ENCODE data around the gene MPST.

The MPST gene

GRCh38 chr22:37030560-37031281 is 11.2 kb downstream of the MPST start:
- H3K36me3 ChIP-seq (ENCODE audit: insufficient read depth, low read length), result no peaks in the 10 kb centered on the region
- no peak for DNase-seq (ENCODE audit: low read depth, low spot score)
- H3K27ac ChIP-seq, result no peak overlapping the region
- no peaks in the 10 kb centered on the region for H3K9me3 ChIP-seq (ENCODE audit: low read depth, low read length)
- TF ChIP-seq EZH2 (IDR thresholded peaks at IDR 0.05) (no peak), FOXP2 (optimal IDR thresholded peaks at IDR 0.05; ENCODE audit: control extremely low read depth, extremely low read length, insufficient read depth) (no peak), POLR2AphosphoS5 (IDR thresholded peaks at IDR 0.05; ENCODE audit: borderline replicate concordance, low read depth, low read length) (no peak)
- H3K4me3 ChIP-seq, result no peak overlapping the region
- H3K9ac ChIP-seq (ENCODE audit: insufficient read length), result no peak overlapping the region

- DNase-seq (ENCODE audit: low read depth, low spot score), result no peak
- TF ChIP-seq EZH2 (IDR thresholded peaks at IDR 0.05), result no peak
- TF ChIP-seq FOXP2 (optimal IDR thresholded peaks at IDR 0.05; ENCODE audit: control extremely low read depth, extremely low read length, insufficient read depth), result no peak
- no peak for TF ChIP-seq POLR2AphosphoS5 (IDR thresholded peaks at IDR 0.05; ENCODE audit: borderline replicate concordance, low read depth, low read length)
- no peak overlapping the region for H3K27ac ChIP-seq
- H3K4me3 ChIP-seq, result no peak overlapping the region
- no peak overlapping the region for H3K9ac ChIP-seq (ENCODE audit: insufficient read length)
- H3K36me3 ChIP-seq (ENCODE audit: insufficient read depth, low read length), result no peaks in the 10 kb centered on the region
- H3K9me3 ChIP-seq (ENCODE audit: low read depth, low read length), result no peaks in the 10 kb centered on the region
These were observed 12.6 kb downstream of the MPST start for GRCh38 chr22:37032134-37032534.

- no peak overlapping the region for H3K4me3 ChIP-seq
- H3K9ac ChIP-seq (ENCODE audit: insufficient read length), result no peak overlapping the region
- TF ChIP-seq FOXP2 (optimal IDR thresholded peaks at IDR 0.05; ENCODE audit: control extremely low read depth, extremely low read length, insufficient read depth), result no peak
- no peak for TF ChIP-seq POLR2AphosphoS5 (IDR thresholded peaks at IDR 0.05; ENCODE audit: borderline replicate concordance, low read depth, low read length)
- TF ChIP-seq EZH2 (IDR thresholded peaks at IDR 0.05), result no peak
- H3K27ac ChIP-seq, result no peak overlapping the region
- DNase-seq (ENCODE audit: low read depth, low spot score), result no peak
- H3K36me3 ChIP-seq (ENCODE audit: insufficient read depth, low read length), result no peaks in the 10 kb centered on the region
- H3K9me3 ChIP-seq (ENCODE audit: low read depth, low read length), result no peaks in the 10 kb centered on the region
These were observed 13.3 kb downstream of the MPST start for GRCh38 chr22:37032535-37033460.

GRCh38 chr22:37033605-37034430 is 14.3 kb downstream of the MPST start:
- DNase-seq (ENCODE audit: low read depth, low spot score), result no peak
- TF ChIP-seq POLR2AphosphoS5 (IDR thresholded peaks at IDR 0.05; ENCODE audit: borderline replicate concordance, low read depth, low read length) (no peak), EZH2 (IDR thresholded peaks at IDR 0.05) (no peak), FOXP2 (optimal IDR thresholded peaks at IDR 0.05; ENCODE audit: control extremely low read depth, extremely low read length, insufficient read depth) (no peak)
- Histone ChIP-seq H3K4me3 (no peak overlapping the region), H3K9ac (ENCODE audit: insufficient read length) (no peak overlapping the region), H3K9me3 (ENCODE audit: low read depth, low read length) (no peaks in the 10 kb centered on the region), H3K36me3 (ENCODE audit: insufficient read depth, low read length) (no peaks in the 10 kb centered on the region), H3K27ac (no peak overlapping the region)

- Histone ChIP-seq H3K9me3 (ENCODE audit: low read depth, low read length) (no peaks in the 10 kb centered on the region), H3K4me3 (no peak overlapping the region), H3K9ac (ENCODE audit: insufficient read length) (no peak overlapping the region), H3K27ac (no peak overlapping the region), H3K36me3 (ENCODE audit: insufficient read depth, low read length) (no peaks in the 10 kb centered on the region)
- TF ChIP-seq POLR2AphosphoS5 (IDR thresholded peaks at IDR 0.05; ENCODE audit: borderline replicate concordance, low read depth, low read length) (no peak), EZH2 (IDR thresholded peaks at IDR 0.05) (no peak), FOXP2 (optimal IDR thresholded peaks at IDR 0.05; ENCODE audit: control extremely low read depth, extremely low read length, insufficient read depth) (no peak)
- no peak for DNase-seq (ENCODE audit: low read depth, low spot score)
These were observed 17.3 kb downstream of the MPST start for GRCh38 chr22:37036655-37037377.

GRCh38 chr22:37037669-37038068 is 18.1 kb downstream of the MPST start:
- Histone ChIP-seq H3K9ac (ENCODE audit: insufficient read length) (no peak overlapping the region), H3K9me3 (ENCODE audit: low read depth, low read length) (no peaks in the 10 kb centered on the region), H3K27ac (no peak overlapping the region), H3K36me3 (ENCODE audit: insufficient read depth, low read length) (no peaks in the 10 kb centered on the region), H3K4me3 (no peak overlapping the region)
- no peak for TF ChIP-seq FOXP2 (optimal IDR thresholded peaks at IDR 0.05; ENCODE audit: control extremely low read depth, extremely low read length, insufficient read depth)
- no peak for TF ChIP-seq POLR2AphosphoS5 (IDR thresholded peaks at IDR 0.05; ENCODE audit: borderline replicate concordance, low read depth, low read length)
- no peak for DNase-seq (ENCODE audit: low read depth, low spot score)

GRCh38 chr22:37039466-37039865 is 19.9 kb downstream of the MPST start:
- no peak for TF ChIP-seq FOXP2 (optimal IDR thresholded peaks at IDR 0.05; ENCODE audit: control extremely low read depth, extremely low read length, insufficient read depth)
- no peak for TF ChIP-seq EZH2 (IDR thresholded peaks at IDR 0.05)
- no peak for TF ChIP-seq POLR2AphosphoS5 (IDR thresholded peaks at IDR 0.05; ENCODE audit: borderline replicate concordance, low read depth, low read length)

More at GRCh38 chr22:37039466-37039865, 19.9 kb downstream of the MPST start:
- Histone ChIP-seq H3K4me3 (no peak overlapping the region), H3K9me3 (ENCODE audit: low read depth, low read length) (no peaks in the 10 kb centered on the region), H3K27ac (no peak overlapping the region), H3K9ac (ENCODE audit: insufficient read length) (no peak overlapping the region), H3K36me3 (ENCODE audit: insufficient read depth, low read length) (no peaks in the 10 kb centered on the region)
- DNase-seq (ENCODE audit: low read depth, low spot score), result no peak

All from SK-N-MC (cell line).